ENCODE measurements around the gene MLH1.

DNA sequence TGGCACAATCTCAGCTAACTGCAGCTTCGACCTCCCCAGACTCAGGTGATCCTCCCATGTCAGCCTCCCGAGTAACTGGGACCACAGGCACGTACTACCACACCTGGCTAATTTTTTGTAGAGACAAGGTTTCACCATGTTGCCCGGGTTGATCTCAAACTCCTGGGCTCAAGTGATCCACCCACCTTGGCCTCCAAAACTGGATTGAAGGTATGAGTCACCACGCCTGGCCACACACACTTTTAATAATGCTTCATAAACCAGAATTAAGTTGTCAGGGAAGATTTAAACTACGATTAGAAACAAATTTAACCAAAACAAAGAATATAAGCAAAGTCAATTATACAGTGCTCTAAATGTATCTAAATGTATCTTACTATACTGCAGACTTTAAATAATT lies 93.6 kb downstream of the MLH1 start:
- TF ChIP-seq, protein P1, sequence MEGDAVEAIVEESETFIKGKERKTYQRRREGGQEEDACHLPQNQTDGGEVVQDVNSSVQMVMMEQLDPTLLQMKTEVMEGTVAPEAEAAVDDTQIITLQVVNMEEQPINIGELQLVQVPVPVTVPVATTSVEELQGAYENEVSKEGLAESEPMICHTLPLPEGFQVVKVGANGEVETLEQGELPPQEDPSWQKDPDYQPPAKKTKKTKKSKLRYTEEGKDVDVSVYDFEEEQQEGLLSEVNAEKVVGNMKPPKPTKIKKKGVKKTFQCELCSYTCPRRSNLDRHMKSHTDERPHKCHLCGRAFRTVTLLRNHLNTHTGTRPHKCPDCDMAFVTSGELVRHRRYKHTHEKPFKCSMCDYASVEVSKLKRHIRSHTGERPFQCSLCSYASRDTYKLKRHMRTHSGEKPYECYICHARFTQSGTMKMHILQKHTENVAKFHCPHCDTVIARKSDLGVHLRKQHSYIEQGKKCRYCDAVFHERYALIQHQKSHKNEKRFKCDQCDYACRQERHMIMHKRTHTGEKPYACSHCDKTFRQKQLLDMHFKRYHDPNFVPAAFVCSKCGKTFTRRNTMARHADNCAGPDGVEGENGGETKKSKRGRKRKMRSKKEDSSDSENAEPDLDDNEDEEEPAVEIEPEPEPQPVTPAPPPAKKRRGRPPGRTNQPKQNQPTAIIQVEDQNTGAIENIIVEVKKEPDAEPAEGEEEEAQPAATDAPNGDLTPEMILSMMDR (conservative IDR thresholded peaks at IDR 0.05; ENCODE audit: low read length), result no peak
- TF ChIP-seq EZH2phosphoT487 (IDR thresholded peaks at IDR 0.05; ENCODE audit: borderline replicate concordance, low read depth, low read length), result no peak
